ENCODE data around the gene SCD5.

SCD5 gene

GRCh38 chr4:82718162-82718940 lies 80.2 kb downstream of the SCD5 start:
- no peak for DNase-seq

GRCh38 chr4:82715731-82716617 lies 82.6 kb downstream of the SCD5 start:
- DNase-seq = no peak

- DNase-seq = no peak
Observed at GRCh38 chr4:82713856-82714255, 84.7 kb downstream of the SCD5 start.

- no peak for DNase-seq
Observed at GRCh38 chr4:82712561-82712960, 86.0 kb downstream of the SCD5 start.

GRCh38 chr4:82711158-82711785 lies 87.3 kb downstream of the SCD5 start:
- DNase-seq = no peak

- no peak for DNase-seq
Observed at GRCh38 chr4:82710197-82710929, 88.2 kb downstream of the SCD5 start.

GRCh38 chr4:82708982-82709381 lies 89.6 kb downstream of the SCD5 start:
- no peak for DNase-seq

GRCh38 chr4:82706349-82707000 lies 92.1 kb downstream of the SCD5 start:
- no peak for DNase-seq

GRCh38 chr4:82705928-82706300 lies 92.7 kb downstream of the SCD5 start:
- no peak for DNase-seq

GRCh38 chr4:82705169-82705927 lies 93.2 kb downstream of the SCD5 start:
- DNase-seq = no peak

- DNase-seq = no peak
Observed at GRCh38 chr4:82704156-82704555, 94.4 kb downstream of the SCD5 start.

GRCh38 chr4:82698412-82698811 lies 100.2 kb downstream of the SCD5 start:
- DNase-seq = no peak

- no peak for DNase-seq
Observed at GRCh38 chr4:82697561-82697960, 101.0 kb downstream of the SCD5 start.

GRCh38 chr4:82696117-82696860 lies 102.3 kb downstream of the SCD5 start:
- DNase-seq = no peak

- no peak for DNase-seq
Observed at GRCh38 chr4:82694892-82695291, 103.7 kb downstream of the SCD5 start.

- no peak for DNase-seq
Observed at GRCh38 chr4:82694046-82694445, 104.5 kb downstream of the SCD5 start.

- DNase-seq = no peak
Observed at GRCh38 chr4:82692101-82692780, 106.4 kb downstream of the SCD5 start.

GRCh38 chr4:82691431-82691830 lies 107.2 kb downstream of the SCD5 start:
- DNase-seq = no peak

GRCh38 chr4:82688091-82688795 lies 110.4 kb downstream of the SCD5 start:
- no peak for DNase-seq
